ENCODE measurements around the gene RAC3.

RAC3 gene

DNA sequence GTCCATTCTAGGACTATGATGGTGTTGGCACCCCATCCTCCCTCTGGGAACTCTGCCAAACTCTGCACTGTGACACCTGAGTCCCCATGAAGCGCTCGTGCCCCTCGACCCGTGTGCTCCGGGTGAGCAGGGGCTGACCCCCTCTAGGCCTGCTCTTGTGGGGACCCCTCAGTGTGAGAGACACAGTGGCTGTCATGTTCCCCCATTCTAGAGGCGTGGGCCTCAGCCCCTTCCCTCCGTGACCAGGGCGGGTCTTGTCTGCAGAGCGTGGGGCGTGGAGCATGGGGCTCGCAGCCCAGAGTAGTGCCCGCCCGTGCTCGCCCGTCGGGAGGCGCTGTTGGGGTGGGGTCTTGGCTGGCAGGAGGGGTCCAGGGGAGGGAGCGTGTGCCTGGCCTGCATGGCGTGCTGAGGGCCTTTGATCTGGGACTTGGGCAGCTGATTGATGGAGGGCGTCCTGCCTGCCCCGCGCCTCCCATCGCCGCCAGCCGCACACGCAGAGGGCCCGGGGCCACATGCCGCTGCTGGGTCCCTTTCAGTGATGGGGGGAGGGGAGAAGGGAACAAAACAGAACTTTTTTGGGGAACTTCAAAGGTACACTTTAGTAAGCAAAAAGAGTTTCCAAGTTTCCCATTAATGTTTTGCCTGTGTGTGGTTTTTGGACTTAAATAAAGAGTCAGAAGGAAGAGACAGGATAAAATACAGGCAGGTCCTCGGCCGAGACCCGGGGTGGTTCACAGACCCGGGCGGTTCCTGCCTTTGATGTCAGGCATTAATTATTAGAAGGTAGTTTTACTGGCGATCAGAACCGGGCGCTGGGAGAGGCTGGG, 31.3 kb upstream of the RAC3 start:
- DNase-seq: no peak

DNA sequence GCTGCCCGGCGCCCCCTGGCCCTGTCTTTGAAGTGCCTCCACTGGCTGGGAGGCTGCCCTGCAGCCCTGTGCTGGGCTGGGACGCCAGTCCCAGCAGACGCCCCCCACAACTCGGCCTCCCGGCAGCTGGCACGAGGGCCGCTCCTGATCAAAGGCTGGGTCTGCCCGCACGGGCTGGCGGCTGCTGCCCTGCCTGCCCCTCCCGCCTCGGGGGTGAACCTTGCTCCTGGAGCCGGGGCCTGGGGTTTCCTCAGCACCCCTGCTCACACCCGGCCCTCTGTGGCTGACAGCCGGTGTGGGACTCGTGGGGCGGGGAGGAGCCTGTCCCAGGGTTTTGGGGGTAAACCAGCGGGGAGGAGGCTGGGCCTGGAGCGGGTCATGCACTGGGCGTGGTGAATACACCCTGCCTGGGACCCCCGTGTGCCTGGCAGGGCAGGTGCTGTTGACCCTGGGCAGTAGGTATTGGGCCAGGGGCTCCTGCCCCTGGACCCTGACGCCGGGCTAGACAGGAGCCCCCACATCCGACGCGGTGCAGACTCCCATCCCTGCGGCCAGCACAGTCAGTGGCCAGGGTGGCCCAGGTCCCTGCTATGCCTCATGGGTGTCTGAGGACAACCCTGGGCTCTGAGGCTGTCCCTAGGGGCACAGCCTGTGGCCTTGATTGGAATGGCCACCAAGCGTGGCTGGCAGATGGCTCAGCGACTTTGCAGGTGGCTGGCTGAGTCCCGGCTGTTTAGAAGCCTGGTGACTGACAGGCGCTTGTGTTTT, 30.5 kb upstream of the RAC3 start:
- DNase-seq: no peak

DNA sequence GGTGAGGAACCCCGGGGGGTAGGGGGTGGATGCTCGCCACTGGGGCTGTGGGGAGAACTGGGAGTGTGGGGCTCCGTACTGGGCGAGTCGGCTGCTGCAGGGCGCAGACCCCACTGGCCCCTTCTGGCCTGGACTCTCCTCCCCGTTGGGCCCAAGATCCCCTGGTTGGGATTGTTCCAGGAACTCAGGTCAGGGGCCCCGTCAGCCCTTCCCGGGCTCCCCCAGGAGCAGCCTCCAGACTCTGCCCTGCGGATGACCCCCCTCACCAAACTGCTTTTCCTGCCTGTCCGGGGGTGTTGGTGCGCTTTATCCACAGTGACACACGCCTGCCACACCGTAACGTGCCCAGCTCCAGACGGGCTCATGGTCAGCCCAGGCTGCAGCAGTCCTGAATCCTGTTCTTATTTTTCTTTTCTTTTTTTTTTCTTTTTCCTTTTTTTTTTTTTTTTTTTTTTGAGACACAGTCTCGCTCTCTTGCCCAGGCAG, 29.9 kb upstream of the RAC3 start:
- no peak for DNase-seq

DNA sequence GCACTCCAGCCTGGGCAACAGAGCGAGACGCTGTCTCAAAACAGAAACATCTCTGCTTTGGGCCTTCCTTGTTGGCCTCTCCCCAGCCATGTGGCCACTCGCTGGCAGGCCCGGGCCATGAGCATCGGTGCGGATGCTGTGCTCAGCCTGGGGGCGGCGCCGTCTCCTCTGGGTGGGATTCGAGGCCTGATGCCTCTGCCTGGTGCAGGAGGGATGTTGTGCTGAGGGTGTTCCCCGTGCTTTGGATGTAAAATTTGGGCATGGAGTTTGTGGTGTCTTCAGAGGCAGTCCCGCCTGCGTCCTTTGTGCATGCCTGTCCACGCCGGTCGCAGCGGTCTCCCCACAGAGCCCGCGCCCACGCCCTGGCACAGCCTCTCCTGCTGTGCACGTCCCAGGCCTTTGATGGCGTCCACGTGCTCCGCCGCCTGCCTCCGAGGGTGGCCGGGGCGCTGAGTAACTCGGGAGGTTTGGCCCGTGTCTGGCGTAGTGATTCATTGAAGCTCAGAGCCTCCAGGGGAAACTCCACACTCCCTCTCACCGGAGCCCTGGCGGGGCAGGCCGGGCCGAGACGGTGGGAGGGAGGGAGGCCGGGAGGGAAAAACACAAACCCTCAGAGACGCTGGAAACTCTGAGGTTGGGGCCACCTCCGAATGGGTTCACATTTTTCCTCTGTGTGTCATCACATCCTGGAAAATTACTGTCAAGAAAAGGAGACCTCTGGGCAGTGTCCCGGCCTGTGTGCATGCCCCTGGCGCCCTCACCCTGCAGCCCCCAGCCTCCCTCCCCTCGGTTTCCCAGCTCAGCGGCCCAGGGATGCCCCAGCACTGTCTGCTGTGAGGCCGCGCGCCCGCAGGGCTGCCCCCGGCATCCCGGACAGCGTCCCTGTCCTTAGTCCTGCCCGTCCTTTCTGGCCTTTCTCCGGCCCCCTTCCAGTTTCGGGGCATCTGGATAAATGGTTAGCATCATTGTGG, 27.8 kb upstream of the RAC3 start:
- DNase-seq: no peak

DNA sequence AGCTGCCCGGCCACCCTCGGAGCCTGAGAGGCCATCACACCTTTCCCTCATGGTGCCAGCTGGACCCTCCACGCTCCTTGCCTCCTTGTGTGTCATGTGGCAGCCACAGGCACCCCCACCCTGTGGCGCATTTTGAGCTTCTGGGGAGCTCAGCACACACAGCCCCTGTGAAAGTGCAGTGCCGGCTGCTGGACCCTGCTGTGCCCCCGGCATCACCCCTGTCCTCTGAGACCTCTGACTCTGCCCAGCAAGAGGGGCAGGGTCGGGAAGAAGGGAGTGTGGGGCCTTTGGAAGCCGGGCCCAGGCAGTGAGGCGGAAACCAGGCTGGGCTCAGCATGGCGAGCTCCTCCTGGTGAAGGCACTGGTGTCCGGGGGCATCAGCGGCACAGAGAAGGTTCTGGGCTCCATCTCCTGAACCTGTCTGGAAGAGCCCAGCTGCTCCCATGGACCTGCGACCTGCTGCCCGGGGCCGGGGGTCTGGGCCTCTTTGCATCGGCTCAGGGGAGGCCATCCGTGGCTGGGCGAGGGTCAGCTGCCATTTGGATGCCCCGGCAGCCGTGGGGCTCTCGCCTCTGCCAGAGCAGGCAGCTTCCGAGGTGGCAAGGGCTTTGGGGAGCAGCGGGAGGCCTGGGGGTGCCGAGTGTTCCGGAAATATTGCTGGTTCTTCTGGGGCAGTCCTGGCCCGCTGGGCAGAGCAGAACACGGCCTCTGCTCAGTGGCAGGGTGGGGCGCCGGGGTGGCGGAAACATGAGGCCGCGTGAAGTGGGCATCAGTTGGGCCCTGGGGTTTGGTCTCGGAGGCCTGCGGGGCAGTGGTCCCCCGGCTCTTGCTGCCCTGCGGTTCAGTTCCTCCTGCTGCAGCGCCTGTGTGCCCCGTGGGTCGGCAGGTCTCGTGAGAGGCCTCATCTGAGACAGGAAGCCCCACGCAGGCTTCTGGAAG, 26.7 kb upstream of the RAC3 start:
- DNase-seq: no peak

DNA sequence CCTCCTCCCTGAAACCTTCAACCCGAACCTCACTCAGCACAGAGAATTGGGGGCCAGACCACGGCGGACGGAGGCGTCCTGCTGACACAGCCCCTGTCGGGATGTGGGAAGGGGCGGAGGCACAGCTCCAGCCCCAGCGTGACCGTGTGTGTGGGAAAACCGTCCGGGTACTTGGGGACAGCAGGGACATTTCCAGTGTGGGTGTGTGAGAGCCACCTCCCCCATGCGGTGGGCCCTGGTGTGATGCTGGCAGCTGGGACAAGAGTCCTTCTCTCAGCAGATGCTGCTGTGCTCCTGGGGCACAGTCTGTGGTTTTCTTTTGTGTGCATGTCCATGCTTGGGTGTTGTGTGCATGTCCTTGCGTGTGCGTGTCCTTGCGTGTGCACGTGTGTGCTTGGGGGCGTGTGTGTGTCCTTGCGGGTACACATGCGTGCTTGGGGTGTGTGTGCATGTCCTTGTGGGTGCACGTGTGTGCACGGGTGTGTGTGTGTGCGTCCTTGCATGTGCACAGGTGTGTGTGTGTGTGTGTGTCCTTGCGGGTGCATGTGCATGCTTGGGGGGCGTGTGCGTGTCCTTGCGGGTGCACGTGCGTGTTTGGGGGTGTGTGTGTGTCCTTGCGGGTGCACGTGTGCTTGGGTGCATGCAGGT, 25.7 kb upstream of the RAC3 start:
- DNase-seq: no peak

DNA sequence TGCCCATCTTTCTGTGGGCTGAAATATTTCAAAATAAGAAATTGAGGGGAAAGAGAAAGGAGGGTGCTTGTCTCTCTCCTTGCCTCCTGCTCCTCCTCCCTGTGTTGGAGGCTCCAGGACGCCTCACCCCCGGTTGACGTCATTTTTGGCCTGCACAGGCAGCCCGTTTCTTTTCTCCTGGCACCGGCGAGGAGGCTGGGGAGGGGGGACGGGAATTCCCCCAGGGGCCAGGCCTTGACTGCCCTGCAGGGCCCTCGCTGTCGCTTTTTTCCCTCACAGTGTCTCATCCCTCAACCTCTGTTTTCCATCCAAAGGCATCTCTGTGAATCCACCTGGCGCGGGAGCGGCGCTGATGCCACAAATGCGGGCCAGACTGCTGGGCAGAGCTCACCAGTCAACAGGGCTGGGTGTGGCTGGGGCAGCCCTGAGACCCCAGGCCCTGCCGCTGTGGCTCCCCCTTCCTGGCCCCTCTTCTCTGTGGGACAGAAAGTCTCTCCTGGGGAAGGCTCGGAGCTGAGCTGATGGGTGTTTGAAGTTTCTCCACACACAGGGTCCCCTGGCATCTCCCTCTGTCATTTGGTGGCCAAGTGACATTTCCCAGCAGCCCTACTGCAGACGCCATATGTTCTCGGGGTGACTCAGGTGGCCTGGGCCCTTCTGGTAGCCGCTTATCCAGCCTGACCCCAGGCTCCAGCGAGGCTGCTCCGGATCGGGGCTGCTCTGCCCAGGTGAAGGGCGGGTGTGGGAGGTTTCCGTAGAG, 24.8 kb upstream of the RAC3 start:
- no peak for DNase-seq

DNA sequence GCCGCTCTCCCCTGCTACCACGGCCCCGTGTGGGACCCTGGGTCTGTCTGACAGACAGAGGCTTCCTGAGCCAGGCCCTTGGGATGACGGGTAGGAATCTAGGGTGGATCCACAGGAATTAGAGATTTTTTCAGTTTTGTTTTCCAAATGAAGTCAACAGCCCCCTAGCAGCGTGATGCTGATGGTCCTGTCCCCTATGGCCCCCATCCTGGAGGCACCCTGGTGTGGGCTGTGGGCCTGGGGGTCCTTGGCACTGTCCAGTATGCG, 24.3 kb upstream of the RAC3 start:
- no peak for DNase-seq

DNA sequence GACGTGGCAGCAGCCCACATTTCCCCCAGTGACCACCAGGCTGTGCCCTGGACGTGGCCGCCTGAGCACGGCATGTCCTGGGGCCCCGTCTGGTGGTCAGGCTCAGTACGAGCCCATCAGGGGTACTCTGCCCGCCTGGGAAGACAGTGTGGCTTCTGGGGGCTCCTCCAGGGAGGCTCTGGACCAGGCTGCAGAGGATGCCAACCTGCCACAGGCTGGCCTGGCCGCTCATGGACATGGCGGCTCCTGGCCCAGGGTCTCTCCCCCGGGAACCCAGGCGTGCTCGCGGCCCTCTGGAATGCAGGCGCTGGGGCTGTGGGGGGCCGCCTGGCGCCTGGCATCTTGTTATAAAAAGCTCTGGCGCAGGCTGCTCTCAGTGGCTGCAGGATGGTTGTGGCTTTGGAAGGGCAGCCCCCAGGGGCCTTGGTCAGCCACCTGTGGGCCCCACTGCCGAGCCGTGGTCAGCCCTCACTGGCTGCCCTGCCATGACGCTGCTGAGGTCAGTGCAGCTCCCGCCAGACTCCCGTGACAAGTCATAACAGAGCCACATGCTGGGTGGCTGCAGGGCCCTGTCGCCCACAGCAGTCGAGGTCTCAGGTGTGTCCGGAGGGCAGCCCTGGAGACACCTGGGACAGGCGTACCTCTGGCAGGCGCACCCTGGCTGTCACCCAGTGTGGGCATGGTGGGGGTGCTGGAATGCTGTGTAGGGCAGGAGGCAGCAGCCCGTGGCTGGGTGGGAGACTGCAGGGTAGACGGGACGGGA, 23.8 kb upstream of the RAC3 start:
- DNase-seq: no peak

DNA sequence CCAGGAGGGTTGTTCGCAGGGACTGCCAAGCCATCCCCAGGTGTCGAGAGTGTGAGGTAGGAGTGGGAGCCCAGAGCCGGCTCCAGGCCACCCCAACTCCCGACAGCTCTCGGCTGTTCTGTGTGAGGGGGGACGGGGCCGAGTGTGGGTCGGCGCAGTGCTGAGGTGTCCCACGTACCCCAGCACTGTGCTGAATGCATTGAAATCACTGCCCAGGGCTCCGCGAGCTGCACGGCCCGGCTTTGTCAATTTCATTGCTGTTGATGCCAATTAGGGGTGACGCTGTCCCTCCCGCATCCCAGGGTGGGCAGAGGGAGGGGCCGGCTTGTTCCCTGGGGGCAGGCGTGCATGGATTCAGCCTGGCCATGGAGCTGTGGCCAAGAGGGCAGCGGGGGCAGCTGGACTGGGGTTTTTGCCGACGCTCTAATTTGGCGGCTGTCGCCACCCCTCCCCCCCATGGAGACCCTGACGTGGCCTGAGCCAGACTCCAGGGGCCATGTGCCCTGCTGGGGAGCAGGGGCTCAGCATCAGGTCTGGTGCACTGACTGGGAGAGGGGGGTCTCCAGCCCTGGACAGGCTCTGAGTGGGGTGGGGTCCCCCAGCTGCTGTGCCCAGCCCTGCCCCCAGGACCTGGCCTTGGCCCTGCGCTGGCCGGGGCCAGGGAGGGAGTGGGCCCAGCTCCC, 23.1 kb upstream of the RAC3 start:
- no peak for DNase-seq

DNA sequence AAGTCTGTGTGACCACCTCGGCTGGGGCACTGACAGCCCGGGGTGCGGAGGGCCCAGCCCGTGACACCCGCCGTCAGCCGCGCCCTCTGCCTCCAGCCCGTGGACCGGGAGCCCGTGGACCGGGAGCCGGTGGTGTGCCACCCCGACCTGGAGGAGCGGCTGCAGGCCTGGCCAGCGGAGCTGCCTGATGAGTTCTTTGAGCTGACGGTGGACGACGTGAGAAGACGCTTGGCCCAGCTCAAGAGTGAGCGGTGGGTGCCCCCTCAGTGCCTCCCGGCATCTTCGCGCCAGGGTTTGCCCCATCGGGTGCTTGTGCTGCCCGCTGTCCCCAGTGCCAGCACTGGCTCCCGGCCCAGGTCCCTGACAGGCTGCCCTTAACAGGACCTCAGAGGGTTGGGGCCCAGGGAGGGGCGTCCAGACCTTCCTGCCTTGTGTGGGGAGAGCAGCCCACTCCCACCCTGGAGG, 22.5 kb upstream of the RAC3 start:
- DNase-seq: no peak

DNA sequence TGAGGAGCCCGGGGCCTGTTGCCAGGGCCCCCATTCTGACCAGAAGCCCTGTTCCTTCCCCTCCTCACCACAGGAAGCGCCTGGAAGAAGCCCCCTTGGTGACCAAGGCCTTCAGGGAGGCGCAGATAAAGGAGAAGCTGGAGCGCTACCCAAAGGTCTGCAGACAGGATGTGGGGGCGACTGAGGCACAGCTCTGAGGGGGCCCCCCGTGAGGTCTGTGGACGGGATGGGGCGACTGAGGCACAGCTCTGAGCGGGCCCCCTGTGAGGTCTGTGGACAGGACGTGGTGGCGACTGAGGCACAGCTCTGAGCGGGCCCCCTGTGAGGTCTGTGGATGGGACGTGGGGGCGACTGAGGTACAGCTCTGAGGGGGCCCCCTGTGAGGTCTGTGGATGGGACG, 22.1 kb upstream of the RAC3 start:
- no peak for DNase-seq

DNA sequence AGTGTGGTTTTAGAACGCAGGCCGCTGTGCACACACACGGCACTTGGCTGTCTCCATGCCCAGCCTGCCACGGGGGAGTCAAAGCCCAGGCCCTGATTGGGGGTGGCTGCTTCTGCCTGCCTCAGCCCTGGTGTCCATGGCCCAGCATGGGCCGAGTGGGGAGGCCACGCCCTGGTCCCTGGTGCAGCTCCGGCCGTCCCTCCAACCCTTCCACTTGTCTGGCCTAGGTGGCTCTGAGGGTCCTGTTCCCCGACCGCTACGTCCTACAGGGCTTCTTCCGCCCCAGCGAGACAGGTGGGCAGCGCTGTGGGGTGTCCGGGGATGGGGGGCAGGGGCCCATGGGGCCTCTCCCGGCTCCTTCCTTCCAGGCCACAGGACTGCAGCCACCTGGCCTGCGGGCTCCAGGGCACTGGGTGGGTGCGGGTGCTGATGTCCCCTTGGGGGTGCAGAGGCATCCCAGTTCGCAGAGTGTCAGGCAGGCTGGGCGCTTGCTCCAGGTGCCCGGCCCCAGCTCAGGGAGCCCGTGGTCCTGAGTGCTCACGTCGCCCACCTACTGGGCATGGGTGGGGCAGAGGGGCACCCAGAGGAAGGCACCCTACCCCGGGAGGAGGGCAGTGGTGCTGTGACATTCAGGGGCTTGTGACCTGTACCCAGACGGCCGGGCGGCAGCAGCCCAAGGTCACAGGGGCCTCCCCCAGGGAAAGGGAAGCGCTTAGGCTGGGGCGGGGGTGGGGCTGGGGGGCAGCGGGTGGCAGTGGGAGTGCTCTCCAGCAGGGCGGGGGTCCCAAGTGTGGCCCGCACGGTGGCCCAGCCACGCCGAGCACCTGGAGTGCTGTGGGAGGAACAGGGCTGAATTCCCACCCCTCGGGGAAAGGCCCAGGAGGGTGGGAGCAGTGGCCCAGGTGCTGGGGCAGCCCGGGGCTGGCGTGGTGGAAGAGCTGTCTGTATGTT, 20.6 kb upstream of the RAC3 start:
- no peak for DNase-seq

DNA sequence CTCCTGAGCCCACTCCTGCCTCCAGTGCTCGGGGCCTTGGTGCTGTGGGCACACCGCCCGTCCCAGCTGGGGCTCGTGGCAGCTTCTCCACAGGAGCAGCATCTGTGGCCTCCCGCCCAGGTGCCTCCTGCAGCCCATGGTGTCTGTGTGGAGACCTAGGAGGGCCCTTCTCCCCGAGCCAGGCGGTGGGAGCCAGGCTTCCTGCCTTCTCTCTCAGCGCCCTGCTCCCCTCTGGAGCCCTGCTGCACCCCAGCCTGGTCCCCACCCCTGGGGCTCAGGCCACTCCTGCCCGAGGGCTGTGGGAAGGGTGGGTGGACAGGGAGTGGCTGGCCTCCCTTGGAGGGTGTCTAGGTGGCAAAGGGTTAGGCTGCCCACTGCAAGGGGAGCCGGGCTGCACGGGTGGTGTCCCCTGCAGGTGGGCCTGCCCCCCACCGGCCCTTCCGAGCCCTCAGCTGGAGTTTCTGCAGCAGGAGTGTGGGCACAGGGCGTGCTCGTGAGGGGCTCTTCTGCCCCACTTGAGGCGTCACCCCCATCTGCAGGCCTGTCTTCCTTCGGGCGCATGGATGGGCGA, 19.8 kb upstream of the RAC3 start:
- DNase-seq: no peak

DNA sequence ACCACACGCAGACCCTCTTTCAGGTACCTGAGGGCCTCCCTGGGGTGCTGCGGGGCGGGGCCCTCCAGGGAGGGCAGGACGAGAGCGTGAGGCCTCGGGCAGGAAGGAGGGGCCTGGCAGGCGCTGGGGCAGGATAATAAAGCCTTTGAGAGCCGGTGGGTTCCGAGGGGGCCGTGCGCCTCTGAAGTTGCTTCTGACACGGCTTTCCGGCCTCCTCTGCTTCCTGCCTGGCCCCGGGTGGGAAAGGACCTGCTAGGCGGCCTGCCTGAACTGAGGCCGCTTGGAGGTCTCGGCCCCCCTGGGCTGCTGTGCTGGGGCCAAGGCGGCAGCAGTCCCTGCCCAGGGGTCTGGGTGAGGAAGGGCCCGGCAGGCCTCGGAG, 19.2 kb upstream of the RAC3 start:
- DNase-seq: no peak

DNA sequence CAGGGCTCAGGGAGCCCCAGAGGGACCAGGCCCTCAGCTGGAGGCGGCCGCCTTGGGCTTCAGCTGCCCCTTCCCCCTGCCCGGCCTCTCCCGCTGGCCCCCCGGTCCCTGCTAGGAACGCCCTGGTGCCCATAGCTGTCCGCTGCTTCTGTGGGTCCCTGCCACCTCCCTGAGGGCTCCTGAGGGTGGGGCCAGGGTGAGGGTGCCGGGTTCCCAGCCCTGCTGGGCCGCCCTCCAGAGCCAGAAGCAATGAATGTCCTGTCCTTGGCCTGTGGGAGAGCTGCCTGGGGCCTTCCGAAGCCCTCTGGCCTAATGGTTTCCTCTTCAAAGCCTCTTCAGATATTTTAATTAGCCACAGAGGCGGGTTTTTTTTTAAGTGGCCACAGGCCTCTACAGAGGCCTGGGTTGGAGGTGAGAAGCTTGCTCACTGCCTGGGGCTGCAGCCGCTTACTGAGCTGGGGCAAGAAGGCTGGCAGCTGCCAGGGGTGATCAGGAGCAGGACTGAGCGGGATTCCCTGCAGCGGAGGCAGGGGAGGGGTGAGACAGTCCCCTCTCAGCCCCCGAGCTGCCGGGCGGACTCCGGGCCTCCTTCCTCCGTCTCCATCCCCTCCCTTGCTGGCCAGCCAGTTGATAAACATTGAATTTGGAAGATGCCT, 18.7 kb upstream of the RAC3 start:
- no peak for DNase-seq

DNA sequence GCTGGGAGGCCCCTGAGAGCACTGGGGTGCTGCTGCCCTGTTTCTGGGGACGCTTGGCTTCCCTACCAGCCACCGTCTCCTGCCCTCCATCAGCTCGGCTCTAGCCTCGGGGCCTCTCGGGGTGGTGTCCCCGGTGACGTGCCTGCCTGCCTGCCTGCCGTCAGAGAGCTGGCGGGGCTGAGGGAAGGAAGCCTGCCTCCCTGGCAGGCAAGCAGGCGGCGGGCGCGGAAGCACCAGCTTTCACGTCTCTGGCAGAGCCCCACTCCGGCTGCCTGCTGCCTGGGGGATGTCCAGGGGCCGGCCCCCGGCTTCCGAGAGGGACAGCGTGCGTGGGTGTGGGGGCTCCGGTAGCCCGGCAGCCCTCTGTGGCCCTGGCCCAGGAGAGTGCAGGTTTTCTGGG, 18.1 kb upstream of the RAC3 start:
- DNase-seq: no peak
